T-helper 2 cell treated with Interferon-gamma antibody and Interleukin-4, amounts not matched to agents 5 μg/mL and 100 μg/mL, for 36 hours (primary cell): ENCODE measurements around the gene PNPLA7.
"Not testable (repeated sequence)": the region's sequence is repeated elsewhere in the genome, so short reads cannot be mapped to it uniquely, and the experiment has no call there.

Source experiments
- DNase-seq: peaks from one replicate; pipeline ENCODE4 v3.0.0; 2021; ENCODE audit warnings: low spot score
- H3K27ac Mint-ChIP-seq: one replicate; pipeline ENCODE4 v1.8.0; 2021; ENCODE audit warnings: mild to moderate bottlenecking, mixed read lengths
- H3K27me3 Mint-ChIP-seq: one replicate; pipeline ENCODE4 v1.8.0; 2021; ENCODE audit warnings: low read depth, mixed read lengths
- H3K36me3 Mint-ChIP-seq: one replicate; pipeline ENCODE4 v1.8.0; 2021; ENCODE audit warnings: low read depth, mixed read lengths
- H3K4me1 Mint-ChIP-seq: one replicate; pipeline ENCODE4 v1.8.0; 2021; ENCODE audit warnings: low read depth, mixed read lengths
- H3K4me3 Mint-ChIP-seq: one replicate; pipeline ENCODE4 v1.8.0; 2022; ENCODE audit warnings: mild to moderate bottlenecking, moderate library complexity, mixed read lengths
- H3K9me3 Mint-ChIP-seq: one replicate; pipeline ENCODE4 v1.8.0; 2021; ENCODE audit warnings: mixed read lengths

Gene PNPLA7

GRCh38 chr9:137466389-137467085, 83.7 kb downstream of the PNPLA7 start:
- H3K27me3 Mint-ChIP-seq = peaks cover 15% of the 10 kb centered on the region
- H3K36me3 Mint-ChIP-seq, H3K4me3 Mint-ChIP-seq, H3K27ac Mint-ChIP-seq, H3K9me3 Mint-ChIP-seq, DNase-seq, H3K4me1 Mint-ChIP-seq: not testable (repeated sequence)

DNA sequence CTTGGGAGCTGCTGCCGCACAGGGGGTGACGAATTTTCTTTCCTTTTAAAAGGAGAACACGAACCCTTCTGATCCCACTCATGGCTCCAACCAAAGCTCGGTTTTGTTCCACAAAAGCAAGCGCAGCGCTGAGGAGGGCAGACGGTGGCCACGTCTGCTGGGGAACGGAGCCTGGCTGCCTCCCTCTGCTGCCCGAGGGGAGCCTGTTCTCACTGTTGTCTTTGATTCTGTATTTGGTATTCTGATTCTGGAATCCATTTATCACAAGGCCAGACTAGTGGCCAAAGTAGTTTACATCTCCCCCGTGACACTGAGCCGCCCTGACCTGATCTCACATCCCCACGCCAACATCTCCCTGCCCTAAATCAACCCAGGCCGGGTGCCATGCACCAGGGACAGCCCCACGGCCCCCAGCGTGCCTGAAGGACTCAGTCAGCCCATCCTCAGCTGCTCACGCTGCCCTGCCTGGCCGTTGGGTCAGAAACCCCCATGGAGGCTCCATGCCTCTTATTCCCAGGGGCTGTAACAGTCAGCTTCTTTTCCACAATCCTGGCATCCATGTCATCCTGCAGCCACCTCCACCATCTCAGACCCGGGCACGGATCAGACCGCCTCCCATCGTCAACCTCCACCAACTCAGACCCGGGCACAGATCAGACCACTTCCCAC, 84.3 kb downstream of the PNPLA7 start:
- no peak overlapping the region for H3K27ac Mint-ChIP-seq
- no peak overlapping the region for H3K4me3 Mint-ChIP-seq
- H3K27me3 Mint-ChIP-seq = peaks cover 14% of the 10 kb centered on the region
- no peaks in the 10 kb centered on the region for H3K9me3 Mint-ChIP-seq
- peaks cover 11% of the 10 kb centered on the region for H3K4me1 Mint-ChIP-seq
- no peaks in the 10 kb centered on the region for H3K36me3 Mint-ChIP-seq
- no peak for DNase-seq

DNA sequence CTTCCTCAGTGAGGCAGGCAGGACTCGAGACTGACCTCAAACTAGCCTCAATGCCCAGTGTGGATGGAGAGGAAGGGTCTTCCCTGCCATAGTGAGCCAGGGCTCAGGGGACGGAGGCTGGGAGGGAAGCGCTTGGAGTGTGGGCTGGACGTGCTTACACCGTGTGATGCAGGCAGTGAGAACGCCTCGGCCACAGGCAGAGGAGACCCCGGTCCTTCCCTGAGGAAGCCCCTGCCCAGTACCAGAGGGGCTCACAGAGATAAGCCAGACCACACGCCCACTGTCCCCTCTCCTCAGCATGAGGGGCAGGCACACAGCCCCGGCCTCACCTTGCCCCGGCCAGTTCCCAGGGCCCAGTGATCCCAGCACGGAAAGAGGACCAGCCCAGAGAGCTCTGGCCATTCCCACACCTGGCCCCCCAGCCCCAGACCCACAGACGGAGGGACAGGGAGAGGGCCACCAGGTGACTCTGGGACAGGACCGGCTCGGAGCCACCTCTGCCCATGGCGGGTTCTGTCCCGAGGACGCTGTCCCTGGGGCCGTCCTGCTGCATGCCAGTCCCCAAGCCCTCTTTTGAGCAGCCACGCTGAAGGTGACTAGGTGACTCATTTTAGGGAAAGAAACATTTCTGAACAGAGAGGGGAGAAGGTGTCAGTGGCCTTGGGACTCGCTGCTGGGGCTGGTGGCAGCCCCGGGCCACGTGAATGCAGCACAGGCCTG, 85.0 kb downstream of the PNPLA7 start:
- H3K4me1 Mint-ChIP-seq = peaks cover 7% of the 10 kb centered on the region
- no peak for DNase-seq
- H3K36me3 Mint-ChIP-seq = no peaks in the 10 kb centered on the region
- no peaks in the 10 kb centered on the region for H3K9me3 Mint-ChIP-seq
- no peak overlapping the region for H3K27ac Mint-ChIP-seq
- H3K4me3 Mint-ChIP-seq = no peak overlapping the region
- peaks cover 10% of the 10 kb centered on the region for H3K27me3 Mint-ChIP-seq

GRCh38 chr9:137464291-137464999, 85.8 kb downstream of the PNPLA7 start:
- Mint-ChIP-seq H3K27me3 (peaks cover 9% of the 10 kb centered on the region), H3K36me3 (no peaks in the 10 kb centered on the region), H3K4me1 (peaks cover 9% of the 10 kb centered on the region), H3K4me3 (no peak overlapping the region), H3K9me3 (no peaks in the 10 kb centered on the region), H3K27ac (no peak overlapping the region)
- no peak for DNase-seq

- Mint-ChIP-seq H3K9me3 (no peaks in the 10 kb centered on the region), H3K27ac (no peak overlapping the region), H3K4me3 (no peak overlapping the region), H3K27me3 (peaks cover 3% of the 10 kb centered on the region), H3K36me3 (no peaks in the 10 kb centered on the region), H3K4me1 (peaks cover 7% of the 10 kb centered on the region)
- no peak for DNase-seq
Observed at GRCh38 chr9:137463931-137464290, 86.3 kb downstream of the PNPLA7 start.

DNA sequence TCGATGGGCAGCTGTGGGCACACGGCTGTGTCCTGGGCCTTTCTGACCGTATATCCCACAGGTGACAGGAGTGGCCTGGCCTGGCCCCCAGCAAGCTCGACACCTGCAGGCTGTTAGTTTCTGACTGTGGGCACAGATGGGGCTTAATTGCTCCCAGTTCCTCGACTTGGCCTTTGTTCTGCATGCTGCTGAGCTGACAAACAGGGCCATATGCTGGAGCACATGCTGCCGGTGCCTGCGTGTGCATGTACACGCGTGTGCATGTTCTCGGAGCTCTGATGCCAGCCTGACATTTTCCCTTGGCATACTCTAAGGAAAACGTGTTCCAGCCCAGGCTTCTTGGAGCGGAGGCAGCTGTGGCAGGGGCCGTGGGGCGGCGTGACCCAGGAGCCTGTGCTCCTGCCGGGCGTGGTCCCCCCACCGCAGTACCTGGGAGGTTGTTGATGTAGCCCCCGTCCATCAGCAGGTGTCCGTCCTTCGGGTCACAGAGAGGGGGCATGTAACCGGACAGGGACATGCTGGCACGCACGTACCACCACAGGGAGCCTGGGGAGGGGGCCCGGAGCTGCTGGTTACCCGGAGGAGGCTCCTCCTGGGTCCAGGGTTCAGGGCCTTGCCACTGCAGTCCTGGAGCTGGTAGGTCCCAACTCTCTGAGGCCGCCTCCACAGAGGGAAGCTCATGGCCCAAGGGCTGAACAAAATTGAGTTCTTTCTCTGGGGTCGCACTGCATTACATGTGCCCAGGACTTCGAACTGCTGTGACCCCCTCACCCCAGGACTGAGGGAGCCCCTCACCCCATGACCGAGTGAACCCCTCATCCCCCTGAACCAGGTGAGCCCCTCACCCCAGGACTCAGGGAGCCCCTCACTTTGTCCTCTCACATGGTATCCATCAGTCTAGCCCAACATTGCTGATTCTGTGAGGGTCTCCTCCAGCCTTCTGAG, 86.9 kb downstream of the PNPLA7 start:
- H3K27ac Mint-ChIP-seq = peak overlapping the region; percentile 65
- H3K4me3 Mint-ChIP-seq = peak overlapping the region; percentile 48
- H3K36me3 Mint-ChIP-seq = no peaks in the 10 kb centered on the region
- H3K9me3 Mint-ChIP-seq = no peaks in the 10 kb centered on the region
- peaks cover 2% of the 10 kb centered on the region for H3K27me3 Mint-ChIP-seq
- DNase-seq = no peak
- peaks cover 7% of the 10 kb centered on the region for H3K4me1 Mint-ChIP-seq

GRCh38 chr9:137462396-137462985, 87.7 kb downstream of the PNPLA7 start:
- Mint-ChIP-seq H3K9me3 (no peaks in the 10 kb centered on the region), H3K4me1 (peaks cover 7% of the 10 kb centered on the region), H3K4me3 (peak overlapping the region; percentile 76), H3K27ac (peak overlapping the region; percentile 88), H3K36me3 (no peaks in the 10 kb centered on the region), H3K27me3 (peaks cover 2% of the 10 kb centered on the region)
- DNase-seq = no peak

DNA sequence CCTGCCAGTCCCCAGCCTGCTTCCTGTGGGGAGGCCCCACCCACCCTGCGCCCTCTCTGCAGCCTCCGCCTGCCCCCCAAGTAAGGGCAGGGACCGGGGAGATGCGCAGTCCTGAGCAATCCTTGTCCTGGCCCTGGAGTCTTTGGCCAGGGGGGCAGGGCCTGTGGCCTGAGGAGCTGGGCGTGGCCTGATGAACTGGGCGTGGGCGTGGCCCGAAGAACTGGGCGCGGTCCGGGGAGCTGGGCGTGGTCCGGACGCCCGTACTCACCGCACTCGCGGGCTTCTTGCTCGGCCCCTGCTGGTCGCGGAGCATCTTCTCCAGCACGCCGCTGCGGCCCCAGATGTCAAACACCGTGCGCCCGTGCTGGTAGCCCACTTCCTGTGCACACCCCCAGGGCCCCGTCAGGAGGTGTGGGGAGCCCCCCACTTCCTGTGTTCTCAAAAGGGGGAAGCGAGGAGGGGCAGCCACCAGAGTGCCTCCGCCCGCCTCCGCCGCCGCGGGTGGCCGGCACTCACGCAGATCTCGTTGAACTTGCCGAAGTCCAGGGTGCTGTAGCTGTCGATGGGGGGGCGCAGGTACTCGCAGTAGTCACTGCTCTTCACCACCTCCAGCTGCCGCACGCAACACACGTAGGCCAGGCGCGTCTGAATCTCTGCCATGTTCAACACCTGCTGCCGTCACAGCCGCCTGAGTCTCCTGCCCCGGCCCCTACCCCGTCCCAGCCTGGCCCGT, 88.4 kb downstream of the PNPLA7 start:
- Mint-ChIP-seq H3K27ac (peak overlapping the region; percentile 88), H3K9me3 (no peaks in the 10 kb centered on the region), H3K4me3 (peak overlapping the region; percentile 76), H3K27me3 (no peaks in the 10 kb centered on the region), H3K4me1 (peaks cover 7% of the 10 kb centered on the region), H3K36me3 (peaks cover 2% of the 10 kb centered on the region)
- peak; percentile 85 for DNase-seq

- H3K9me3 Mint-ChIP-seq = no peaks in the 10 kb centered on the region
- no peaks in the 10 kb centered on the region for H3K27me3 Mint-ChIP-seq
- H3K4me3 Mint-ChIP-seq = peak overlapping the region; percentile 36
Observed at GRCh38 chr9:137461316-137461662, 88.9 kb downstream of the PNPLA7 start.

GRCh38 chr9:137460363-137461315, 89.6 kb downstream of the PNPLA7 start:
- H3K27me3 Mint-ChIP-seq = no peaks in the 10 kb centered on the region
- DNase-seq = no peak
- peak overlapping the region; percentile 36 for H3K4me3 Mint-ChIP-seq
- H3K36me3 Mint-ChIP-seq = peaks cover 7% of the 10 kb centered on the region
- peaks cover 12% of the 10 kb centered on the region for H3K4me1 Mint-ChIP-seq
- peak overlapping the region; percentile 77 for H3K27ac Mint-ChIP-seq
- H3K9me3 Mint-ChIP-seq = no peaks in the 10 kb centered on the region

More at GRCh38 chr9:137461316-137461662, 88.9 kb downstream of the PNPLA7 start:
- DNase-seq = no peak
- peaks cover 10% of the 10 kb centered on the region for H3K4me1 Mint-ChIP-seq
- H3K36me3 Mint-ChIP-seq = peaks cover 3% of the 10 kb centered on the region
- peak overlapping the region; percentile 77 for H3K27ac Mint-ChIP-seq

DNA sequence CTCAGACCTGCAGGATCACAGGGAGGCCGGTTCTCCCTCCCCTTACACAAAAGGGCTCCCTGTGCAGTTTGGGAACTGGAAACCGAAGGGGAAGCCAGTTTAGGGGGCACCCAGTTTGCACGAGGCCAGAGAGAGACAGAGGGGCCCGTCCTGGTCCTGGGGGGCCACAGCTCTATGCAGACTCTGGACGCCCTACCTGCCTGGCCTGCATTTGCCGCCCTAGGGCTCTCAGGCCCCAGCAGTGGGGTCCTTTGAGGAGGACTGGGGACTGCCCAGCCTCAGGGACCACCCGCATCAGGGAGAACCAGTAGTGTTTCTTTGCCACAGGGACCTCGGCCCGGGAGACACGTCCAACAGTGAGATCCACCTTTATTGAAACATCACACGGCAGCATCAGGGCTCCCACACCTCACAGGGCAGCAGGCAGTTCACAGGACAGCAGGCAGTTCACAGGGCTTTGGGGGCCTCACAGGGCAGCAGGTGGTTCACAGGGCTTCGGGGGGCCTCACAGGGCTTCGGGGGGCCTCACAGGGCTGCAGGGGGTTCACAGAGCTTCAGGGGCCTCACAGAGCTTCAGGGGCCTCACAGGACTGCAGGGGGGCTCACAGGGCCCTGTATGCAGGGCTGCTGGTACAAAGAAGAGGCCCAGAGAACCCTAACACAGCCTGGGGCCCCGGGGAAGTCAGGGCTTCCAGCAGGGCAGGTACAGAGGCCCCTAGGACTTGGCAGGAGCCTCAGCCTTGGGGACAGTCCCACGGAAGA, 90.4 kb downstream of the PNPLA7 start:
- Mint-ChIP-seq H3K27ac (peak overlapping the region; percentile 81), H3K27me3 (no peaks in the 10 kb centered on the region), H3K9me3 (no peaks in the 10 kb centered on the region), H3K36me3 (peaks cover 8% of the 10 kb centered on the region), H3K4me3 (peak overlapping the region; percentile 48), H3K4me1 (peaks cover 12% of the 10 kb centered on the region)
- DNase-seq = no peak
